Osteoblast (primary cell): Measurements from ENCODE around the gene KNG1. TPM values are rescaled to one million over a fixed set of nuclear protein-coding genes. Genes with fewer than 3 reads are reported as not detected.

Experiments used
- DNase-seq: peaks from one replicate; pipeline ENCODE4 v3.0.0; 2011; ENCODE audit warnings: low spot score, mixed read lengths; ENCODE audit not compliant: insufficient read length; ENCODE audit errors: missing footprints
- H2AFZ ChIP-seq: 2 replicates; pipeline ENCODE4 v1.6.0; 2011; ENCODE audit warnings: mild to moderate bottlenecking, low read length
- H3K27ac ChIP-seq: 2 replicates; pipeline ENCODE4 v1.5.1; 2011; ENCODE audit warnings: mild to moderate bottlenecking, low read depth, low read length, moderate library complexity
- H3K27me3 ChIP-seq: 2 replicates; pipeline ENCODE4 v1.6.0; 2012; ENCODE audit warnings: mild to moderate bottlenecking, control low read depth, inconsistent platforms, low read length, moderate library complexity; ENCODE audit not compliant: insufficient read depth
- H3K36me3 ChIP-seq: 2 replicates; pipeline ENCODE4 v1.5.1; 2011; ENCODE audit warnings: mild to moderate bottlenecking, low read length, control low read depth, moderate library complexity; ENCODE audit not compliant: insufficient read depth
- H3K4me1 ChIP-seq: 2 replicates; pipeline ENCODE4 v1.5.1; 2011; ENCODE audit warnings: mild to moderate bottlenecking, low read length, control low read depth, moderate library complexity; ENCODE audit not compliant: insufficient read depth
- H3K4me2 ChIP-seq: 2 replicates; pipeline ENCODE4 v1.6.0; 2011; ENCODE audit warnings: mild to moderate bottlenecking, low read length; ENCODE audit not compliant: insufficient read depth
- H3K4me3 ChIP-seq: fragments of 200-600 bp; sonication (generic); 3 replicates; pipeline ENCODE4 v1.5.1; 2012; ENCODE audit warnings: mild to moderate bottlenecking, low read length, inconsistent platforms; ENCODE audit not compliant: insufficient read depth
- H3K79me2 ChIP-seq: 2 replicates; pipeline ENCODE4 v1.6.0; 2012; ENCODE audit warnings: mild to moderate bottlenecking, low read length, control low read depth, inconsistent platforms; ENCODE audit not compliant: insufficient read depth
- H3K9me3 ChIP-seq: 2 replicates; pipeline ENCODE4 v1.5.1; 2011; ENCODE audit warnings: low read depth, low read length, control low read depth
- H4K20me1 ChIP-seq: 2 replicates; pipeline ENCODE4 v1.6.0; 2012; ENCODE audit warnings: mild to moderate bottlenecking, low read length, control low read depth; ENCODE audit not compliant: insufficient read depth
- total RNA-seq: library from RNA; depleted of rRNA; stranded (reverse); fragments of >200 nt; gene quantifications from 2 replicates; pipeline ENCODE4 v1.2.3, GENCODE V29; 2012
- TF ChIP-seq, protein P1 (sequence below): IDR thresholded peaks from 2 replicates; pipeline ENCODE4 v1.5.1; 2011; ENCODE audit warnings: mild to moderate bottlenecking, low read depth, low read length, moderate library complexity; ENCODE audit errors: extremely low read depth

KNG1 gene
- total RNA-seq, 1 donor: not detected

DNA sequence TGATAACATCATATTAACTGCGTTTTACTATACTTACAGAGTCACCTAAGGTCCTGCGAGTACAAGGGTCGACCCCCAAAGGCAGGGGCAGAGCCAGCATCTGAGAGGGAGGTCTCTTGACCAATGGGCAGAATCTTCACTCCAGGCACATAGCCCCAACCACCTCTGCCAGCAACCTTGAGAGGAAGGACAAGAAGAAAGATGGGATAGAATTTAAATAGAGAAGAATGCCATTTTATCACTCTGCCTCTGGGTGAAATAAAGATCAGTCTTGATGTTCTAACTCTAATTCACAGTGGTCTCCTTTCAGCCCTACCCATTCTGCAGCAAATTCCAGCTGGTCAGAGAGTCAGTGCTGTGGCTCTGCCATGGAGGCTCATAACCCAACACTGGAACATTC lies 26.5 kb downstream of the KNG1 start:
- no peaks in the 10 kb centered on the region for H3K9me3 ChIP-seq
- H3K4me2 ChIP-seq: no peak overlapping the region
- no peaks in the 10 kb centered on the region for H3K36me3 ChIP-seq
- H3K27me3 ChIP-seq: no peaks in the 10 kb centered on the region
- H3K27ac ChIP-seq: no peak overlapping the region
- H3K79me2 ChIP-seq: no peaks in the 10 kb centered on the region
- no peak overlapping the region for H2AFZ ChIP-seq
- TF ChIP-seq, protein P1, sequence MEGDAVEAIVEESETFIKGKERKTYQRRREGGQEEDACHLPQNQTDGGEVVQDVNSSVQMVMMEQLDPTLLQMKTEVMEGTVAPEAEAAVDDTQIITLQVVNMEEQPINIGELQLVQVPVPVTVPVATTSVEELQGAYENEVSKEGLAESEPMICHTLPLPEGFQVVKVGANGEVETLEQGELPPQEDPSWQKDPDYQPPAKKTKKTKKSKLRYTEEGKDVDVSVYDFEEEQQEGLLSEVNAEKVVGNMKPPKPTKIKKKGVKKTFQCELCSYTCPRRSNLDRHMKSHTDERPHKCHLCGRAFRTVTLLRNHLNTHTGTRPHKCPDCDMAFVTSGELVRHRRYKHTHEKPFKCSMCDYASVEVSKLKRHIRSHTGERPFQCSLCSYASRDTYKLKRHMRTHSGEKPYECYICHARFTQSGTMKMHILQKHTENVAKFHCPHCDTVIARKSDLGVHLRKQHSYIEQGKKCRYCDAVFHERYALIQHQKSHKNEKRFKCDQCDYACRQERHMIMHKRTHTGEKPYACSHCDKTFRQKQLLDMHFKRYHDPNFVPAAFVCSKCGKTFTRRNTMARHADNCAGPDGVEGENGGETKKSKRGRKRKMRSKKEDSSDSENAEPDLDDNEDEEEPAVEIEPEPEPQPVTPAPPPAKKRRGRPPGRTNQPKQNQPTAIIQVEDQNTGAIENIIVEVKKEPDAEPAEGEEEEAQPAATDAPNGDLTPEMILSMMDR: no peak
- H3K4me3 ChIP-seq: no peak overlapping the region
- no peaks in the 10 kb centered on the region for H4K20me1 ChIP-seq
- H3K4me1 ChIP-seq: no peaks in the 10 kb centered on the region
- DNase-seq: no peak

DNA sequence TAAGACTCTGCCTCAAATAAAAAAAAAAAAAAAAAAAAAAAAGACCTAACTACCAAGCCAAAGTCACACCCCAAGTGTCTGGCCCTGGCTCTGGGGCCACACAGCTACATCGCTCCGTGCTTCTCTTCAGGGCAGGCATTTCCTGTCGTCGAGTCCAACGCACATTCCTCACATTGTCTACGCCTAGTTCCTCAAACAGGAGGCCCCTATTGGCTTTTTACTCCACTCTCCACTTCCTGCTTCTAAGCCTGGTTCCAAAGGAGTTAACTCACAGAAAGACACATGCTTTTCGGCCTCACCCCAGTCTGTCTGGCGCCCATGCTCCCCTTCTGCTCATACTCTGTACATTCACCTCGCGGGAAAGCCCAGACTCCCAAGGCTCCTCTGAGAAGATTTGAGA lies 28.8 kb downstream of the KNG1 start:
- H3K4me3 ChIP-seq: no peak overlapping the region
- no peak overlapping the region for H3K27ac ChIP-seq
- H2AFZ ChIP-seq: peak overlapping the region; percentile 26
- no peaks in the 10 kb centered on the region for H3K36me3 ChIP-seq
- no peak for DNase-seq
- H4K20me1 ChIP-seq: no peaks in the 10 kb centered on the region
- H3K4me2 ChIP-seq: peak overlapping the region; percentile 20
- H3K79me2 ChIP-seq: no peaks in the 10 kb centered on the region
- no peaks in the 10 kb centered on the region for H3K27me3 ChIP-seq
- no peaks in the 10 kb centered on the region for H3K4me1 ChIP-seq
- no peaks in the 10 kb centered on the region for H3K9me3 ChIP-seq
- TF ChIP-seq, protein P1: no peak

DNA sequence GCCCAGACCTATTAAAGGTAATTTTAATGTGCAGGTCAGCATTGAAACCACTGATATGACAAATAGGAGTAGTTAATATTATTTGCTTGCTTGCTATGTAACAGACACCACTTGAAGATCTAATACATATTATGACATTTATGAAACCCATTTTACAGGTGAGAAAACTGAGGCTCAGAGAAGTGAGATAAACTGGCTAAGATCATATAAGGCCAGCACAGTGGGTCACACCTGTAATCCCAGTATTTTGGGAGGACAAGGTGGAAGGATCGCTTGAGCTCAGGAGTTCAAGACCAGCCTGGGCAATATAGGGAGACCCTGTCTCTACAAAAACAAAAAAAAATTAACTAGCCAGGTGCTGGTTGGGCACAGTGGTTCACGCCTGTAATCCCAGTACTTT lies 33.2 kb downstream of the KNG1 start:
- Histone ChIP-seq H3K79me2 (no peaks in the 10 kb centered on the region), H3K9me3 (no peaks in the 10 kb centered on the region), H3K27ac (no peak overlapping the region), H3K4me1 (peaks cover 5% of the 10 kb centered on the region), H2AFZ (no peak overlapping the region), H3K4me2 (no peak overlapping the region), H3K27me3 (no peaks in the 10 kb centered on the region), H4K20me1 (no peaks in the 10 kb centered on the region), H3K36me3 (no peaks in the 10 kb centered on the region), H3K4me3 (no peak overlapping the region)
- DNase-seq: no peak
- TF ChIP-seq, protein P1: no peak

DNA sequence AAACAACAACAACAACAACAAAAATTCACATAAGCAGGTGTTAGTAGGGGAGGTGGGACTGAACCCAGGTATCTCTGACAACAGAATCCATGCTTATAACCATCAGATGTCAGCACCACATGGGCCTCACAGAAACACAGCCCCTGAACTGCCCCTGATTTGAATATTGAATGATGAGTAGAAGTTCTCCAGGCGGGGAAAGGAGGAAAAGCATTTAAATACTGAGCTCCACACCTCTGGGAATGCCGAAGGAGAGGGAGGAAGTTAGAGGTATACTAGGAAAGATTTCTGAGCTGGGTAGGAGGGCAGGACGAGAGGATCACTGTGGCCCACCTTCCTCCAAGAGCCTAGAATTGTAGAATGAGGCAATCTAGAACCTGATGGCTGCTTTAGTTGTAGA lies 34.3 kb downstream of the KNG1 start:
- Histone ChIP-seq H2AFZ (no peak overlapping the region), H3K9me3 (no peaks in the 10 kb centered on the region)
- TF ChIP-seq, protein P1: no peak

More for the DNA sequence above, 34.3 kb downstream of the KNG1 start:
- no peaks in the 10 kb centered on the region for H3K36me3 ChIP-seq
- H3K4me3 ChIP-seq: no peak overlapping the region
- H3K4me1 ChIP-seq: peaks cover 5% of the 10 kb centered on the region
- no peak overlapping the region for H3K4me2 ChIP-seq
- H3K27me3 ChIP-seq: no peaks in the 10 kb centered on the region
- no peak for DNase-seq
- H3K27ac ChIP-seq: no peak overlapping the region
- H3K79me2 ChIP-seq: no peaks in the 10 kb centered on the region
- H4K20me1 ChIP-seq: no peaks in the 10 kb centered on the region
